Natural killer cell (primary cell): Measurements from ENCODE around the gene MCF2L. TPM values are rescaled to one million over a fixed set of nuclear protein-coding genes. Genes with fewer than 3 reads are reported as not detected.

Experiments
- ATAC-seq, 3 donors: fragments of 150-1000 bp in 2 of 3; fragments of 200-7000 bp in 1 of 3; cut with Tn5 transposase; 1 replicate in 1 of 3; 2 replicates in 2 of 3; pipeline ENCODE4 v1.10.0; 2021; ENCODE audit warnings: mild to moderate bottlenecking in 2 of 3, moderate library complexity in 2 of 3
- DNase-seq, 2 donors: peaks; one replicate each; pipeline versions ENCODE4 v3.0.0 to v3.0.0-alpha.2; 2013 to 2021; ENCODE audit warnings: mixed read lengths in 1 of 2
- H3K27ac ChIP-seq: one replicate; pipeline ENCODE4 v1.5.1; 2013; ENCODE audit warnings: mild to moderate bottlenecking, low read length
- H3K27me3 ChIP-seq: one replicate; pipeline ENCODE4 v1.6.1; 2013; ENCODE audit warnings: low read length; ENCODE audit not compliant: control insufficient read depth, insufficient read depth
- H3K36me3 ChIP-seq: one replicate; pipeline ENCODE4 v1.6.1; 2013; ENCODE audit warnings: low read length; ENCODE audit not compliant: control insufficient read depth, insufficient read depth
- H3K4me1 ChIP-seq: one replicate; pipeline ENCODE4 v1.6.1; 2013; ENCODE audit warnings: low read length; ENCODE audit not compliant: control insufficient read depth, insufficient read depth
- H3K4me3 ChIP-seq: one replicate; pipeline ENCODE4 v1.5.1; 2013; ENCODE audit warnings: low read length
- H3K9me3 ChIP-seq: one replicate; pipeline ENCODE4 v1.6.1; 2013; ENCODE audit warnings: low read length; ENCODE audit not compliant: control insufficient read depth, insufficient read depth
- H3K27ac Mint-ChIP-seq, 2 donors: one replicate each; pipeline ENCODE4 v1.8.0; 2022; ENCODE audit warnings: mild to moderate bottlenecking in 2 of 2, mixed read lengths in 2 of 2, moderate library complexity in 1 of 2
- H3K27me3 Mint-ChIP-seq, 2 donors: one replicate each; pipeline ENCODE4 v1.8.0; 2022; ENCODE audit warnings: low read depth in 2 of 2, mixed read lengths in 2 of 2
- H3K36me3 Mint-ChIP-seq: one replicate; pipeline ENCODE4 v1.8.0; 2022; ENCODE audit warnings: mixed read lengths
- H3K4me1 Mint-ChIP-seq, 2 donors: one replicate each; pipeline ENCODE4 v1.8.0; 2022; ENCODE audit warnings: mixed read lengths in 2 of 2
- H3K4me3 Mint-ChIP-seq: one replicate; pipeline ENCODE4 v1.8.0; 2022; ENCODE audit warnings: mild to moderate bottlenecking, moderate library complexity, mixed read lengths
- H3K9me3 Mint-ChIP-seq, 2 donors: one replicate each; pipeline ENCODE4 v1.8.0; 2022; ENCODE audit warnings: mixed read lengths in 2 of 2
- CTCF ChIP-seq: fragments of 200-600 bp; IDR thresholded peaks from one replicate; pipeline ENCODE4 v1.8.0; 2022; ENCODE audit warnings: antibody characterized with exemption
- WGBS: methylation state at CpG from one replicate; pipeline ENCODE4 v1.1.7; 2013; ENCODE audit warnings: missing lambda C conversion rate; ENCODE audit not compliant: insufficient coverage; 5-methylcytosine and 5-hydroxymethylcytosine counted together
- intact Hi-C: fragments of 100-400 bp; cut with micrococcal nuclease; formaldehyde crosslinking; loops from one replicate; pipeline ENCODE4 v1.14.2; 2022
- total RNA-seq, 4 donors: library from RNA; stranded (reverse); fragments of 120-200 nt in 1 of 4; gene quantifications; one replicate each; pipeline versions ENCODE4 v1.2.3 to v1.2.4, GENCODE V29; 2013 to 2022

MCF2L gene
- total RNA-seq, 3 donors from 2014 or later (not counting 1 experiment from before 2014, with no cell fraction given), result 1.7 to 3.0 (median 3.0) TPM

GRCh38 chr13:113020323-113021080 lies 51.5 kb downstream of the MCF2L start:
- WGBS, result 66% methylated on average over 16 of the region's 17 CpGs
- H3K9me3 ChIP-seq, result no peaks in the 10 kb centered on the region
- ATAC-seq (peak in 1 of 3 donors; percentile 36), DNase-seq (no peak)
- Mint-ChIP-seq H3K9me3 (no peaks in the 10 kb centered on the region), H3K4me3 (no peak overlapping the region), H3K27me3 (peaks cover 4 to 7% of the 10 kb centered on the region in 2 donors), H3K27ac (no peak overlapping the region), H3K36me3 (no peaks in the 10 kb centered on the region), H3K4me1 (peaks cover 0 to 6% of the 10 kb centered on the region in 2 donors)
- intact Hi-C loops, result no loop called here
- no peaks in the 10 kb centered on the region for H3K27me3 ChIP-seq
- no peaks in the 10 kb centered on the region for H3K36me3 ChIP-seq
- no peak overlapping the region for H3K27ac ChIP-seq
- H3K4me1 ChIP-seq, result no peaks in the 10 kb centered on the region
- TF ChIP-seq CTCF, result no peak
- H3K4me3 ChIP-seq, result no peak overlapping the region

- DNase-seq (no peak), ATAC-seq (no peak)
- H3K9me3 ChIP-seq, result no peaks in the 10 kb centered on the region
- no peaks in the 10 kb centered on the region for H3K9me3 Mint-ChIP-seq
- H3K27ac Mint-ChIP-seq, result no peak overlapping the region
- H3K4me1 ChIP-seq, result no peaks in the 10 kb centered on the region
- H3K4me3 ChIP-seq, result no peak overlapping the region
- no peaks in the 10 kb centered on the region for H3K27me3 ChIP-seq
- no peak overlapping the region for H3K27ac ChIP-seq
- H3K4me1 Mint-ChIP-seq, result peaks cover 0 to 6% of the 10 kb centered on the region in 2 donors
- intact Hi-C loops, result no loop called here
- TF ChIP-seq CTCF, result no peak
- H3K36me3 ChIP-seq, result no peaks in the 10 kb centered on the region
- no peaks in the 10 kb centered on the region for H3K36me3 Mint-ChIP-seq
- H3K27me3 Mint-ChIP-seq, result peaks cover 4 to 7% of the 10 kb centered on the region in 2 donors
- 94% methylated on average over 14 of the region's 14 CpGs for WGBS
- no peak overlapping the region for H3K4me3 Mint-ChIP-seq
Observed at GRCh38 chr13:113021391-113021790, 52.4 kb downstream of the MCF2L start.

- no peaks in the 10 kb centered on the region for H3K9me3 ChIP-seq
- H3K4me1 ChIP-seq, result no peaks in the 10 kb centered on the region
- Mint-ChIP-seq H3K4me3 (no peak overlapping the region), H3K27ac (no peak overlapping the region), H3K36me3 (no peaks in the 10 kb centered on the region), H3K4me1 (peaks cover 0 to 6% of the 10 kb centered on the region in 2 donors), H3K9me3 (no peaks in the 10 kb centered on the region), H3K27me3 (peaks cover 4 to 7% of the 10 kb centered on the region in 2 donors)
- no peak for TF ChIP-seq CTCF
- H3K27ac ChIP-seq, result no peak overlapping the region
- WGBS, result 88% methylated on average over 7 of the region's 7 CpGs
- no peaks in the 10 kb centered on the region for H3K27me3 ChIP-seq
- DNase-seq, result no peak
- H3K36me3 ChIP-seq, result no peaks in the 10 kb centered on the region
- intact Hi-C loops, result no loop called here
- ATAC-seq, result no peak
- no peak overlapping the region for H3K4me3 ChIP-seq
Observed at GRCh38 chr13:113021811-113022210, 52.8 kb downstream of the MCF2L start.

GRCh38 chr13:113022391-113022744 lies 53.4 kb downstream of the MCF2L start:
- 94% methylated on average over 22 of the region's 23 CpGs for WGBS

More at GRCh38 chr13:113022391-113022744, 53.4 kb downstream of the MCF2L start:
- H3K27ac Mint-ChIP-seq, result no peak overlapping the region
- no peaks in the 10 kb centered on the region for H3K9me3 ChIP-seq
- no peaks in the 10 kb centered on the region for H3K4me1 ChIP-seq
- no peaks in the 10 kb centered on the region for H3K9me3 Mint-ChIP-seq
- H3K27me3 Mint-ChIP-seq, result peaks cover 4 to 7% of the 10 kb centered on the region in 2 donors
- TF ChIP-seq CTCF, result no peak
- no peak for DNase-seq
- no peak overlapping the region for H3K27ac ChIP-seq
- no peaks in the 10 kb centered on the region for H3K36me3 ChIP-seq
- no peaks in the 10 kb centered on the region for H3K27me3 ChIP-seq
- no peak for ATAC-seq
- intact Hi-C loops, result no loop called here
- no peak overlapping the region for H3K4me3 ChIP-seq
- H3K36me3 Mint-ChIP-seq, result no peaks in the 10 kb centered on the region
- H3K4me1 Mint-ChIP-seq, result peaks cover 0 to 10% of the 10 kb centered on the region in 2 donors
- H3K4me3 Mint-ChIP-seq, result no peak overlapping the region
